NCI-H2227 treated with DMSO at 0.1 percent for 48 hours (cell line): ENCODE results near the gene PKIB.
A peak's percentile ranks its signal among the peaks of the same experiment; 100 is the strongest.
"Not testable (repeated sequence)": the region's sequence is repeated elsewhere in the genome, so short reads cannot be mapped to it uniquely, and the experiment has no call there.

Experiments used
- DNase-seq: peaks from one replicate; lab custom pipeline; 2025; lab: John Stamatoyannopoulos, UW

The PKIB gene

DNA sequence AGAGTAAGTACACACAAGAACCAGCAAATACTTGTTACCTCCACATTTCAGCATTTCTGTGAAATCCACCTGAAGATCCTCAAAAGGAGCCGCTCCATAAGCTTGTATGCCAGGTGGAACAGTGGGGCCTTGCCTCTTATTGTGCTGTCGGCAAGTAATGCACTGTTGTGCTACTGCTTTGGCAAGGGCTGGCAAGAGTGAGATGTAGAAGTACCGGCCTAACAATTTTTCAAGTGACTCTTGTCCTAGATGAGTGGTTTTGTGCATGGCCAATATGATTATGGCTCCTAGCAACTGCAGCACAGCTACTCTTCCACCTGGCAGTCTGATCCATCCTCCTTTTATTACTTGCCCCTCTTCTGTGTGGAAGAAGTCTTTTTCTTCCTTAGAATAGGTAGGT, 134.7 kb downstream of the PKIB start:
- not testable (repeated sequence) for DNase-seq

DNA sequence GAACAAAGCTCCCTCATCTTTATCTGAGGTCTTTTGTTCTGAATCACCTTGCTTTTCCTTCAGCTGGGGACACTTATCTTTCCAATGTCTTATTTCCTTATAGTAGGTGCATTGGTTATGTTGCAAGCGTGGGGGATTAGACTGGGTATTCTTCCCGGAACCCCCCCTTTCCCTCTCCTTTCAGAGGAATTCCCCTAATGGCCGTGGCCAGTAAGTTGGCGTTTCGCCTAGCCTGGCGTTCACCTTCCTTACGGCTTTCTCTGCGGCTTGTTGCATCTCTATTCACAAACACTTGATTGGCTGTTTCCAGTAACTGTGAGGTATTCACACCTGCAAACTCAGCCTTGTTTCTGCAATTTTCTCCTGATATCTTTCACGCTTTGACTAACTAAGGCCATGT, 136.5 kb downstream of the PKIB start:
- DNase-seq, result no peak

DNA sequence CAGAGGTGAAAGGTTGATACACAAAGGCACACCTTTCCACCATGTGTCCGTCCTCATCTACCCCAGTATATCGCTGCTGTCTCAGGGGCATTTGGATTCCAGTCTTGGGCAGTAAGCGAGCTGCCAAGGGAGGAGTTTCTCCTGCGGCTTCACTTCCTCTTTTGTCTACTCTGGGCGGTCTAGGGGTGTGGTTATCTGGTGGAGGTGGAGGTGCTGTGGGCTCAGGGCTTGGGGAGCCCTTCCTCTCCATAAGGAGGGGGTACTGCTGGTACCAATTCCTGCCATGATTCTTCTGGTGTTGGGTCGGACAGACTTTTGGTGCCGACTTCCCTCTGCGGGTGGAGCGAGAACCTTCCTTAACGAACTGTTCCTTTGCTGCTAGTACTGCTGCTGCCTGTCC, 137.4 kb downstream of the PKIB start:
- no peak for DNase-seq

DNA sequence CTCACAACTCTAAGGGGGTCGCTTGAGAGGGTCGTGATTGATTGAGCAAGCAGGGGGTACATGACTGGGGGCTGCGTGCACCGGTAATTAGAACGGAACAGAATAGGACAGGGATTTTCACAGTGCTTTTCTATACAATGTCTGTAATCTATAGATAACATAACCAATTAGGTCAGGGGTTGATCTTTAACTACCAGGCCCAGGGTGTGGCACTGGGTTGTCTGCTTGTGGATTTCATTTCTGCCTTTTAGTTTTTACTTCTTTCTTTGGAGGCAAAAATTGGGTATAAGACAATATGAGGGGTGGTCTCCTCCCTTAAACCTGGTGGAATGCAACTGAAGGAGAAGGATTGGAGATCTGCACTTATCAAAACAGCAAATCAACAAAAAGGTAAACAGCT, 138.7 kb downstream of the PKIB start:
- DNase-seq, result not testable (repeated sequence)

DNA sequence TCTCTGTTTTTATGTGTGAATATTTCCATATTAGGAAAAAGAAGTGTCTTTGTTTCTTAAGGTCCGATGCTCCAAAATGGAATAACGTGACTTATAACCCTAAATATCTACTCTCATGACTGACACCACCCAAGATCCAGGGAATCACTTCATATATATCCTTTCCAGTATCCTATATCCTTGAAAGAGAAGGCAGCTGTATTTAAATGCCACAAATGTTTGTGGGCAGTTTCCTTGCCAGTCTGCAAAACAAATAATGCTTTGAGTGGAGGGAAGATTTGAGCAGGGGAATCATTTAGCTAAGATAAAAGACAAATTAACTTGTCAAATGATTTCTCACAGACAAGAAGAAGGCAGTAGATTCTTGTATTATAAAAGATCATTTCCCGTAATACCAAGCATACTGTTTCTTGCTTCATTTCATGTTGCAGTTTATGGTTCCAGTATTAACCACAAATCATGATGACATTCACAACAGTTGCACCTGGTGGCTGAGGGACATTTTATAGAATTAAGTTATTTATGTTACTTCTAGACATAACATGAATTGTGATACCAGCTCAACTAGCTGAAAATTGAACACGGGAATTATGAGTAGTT, 139.3 kb downstream of the PKIB start:
- DNase-seq, result no peak

DNA sequence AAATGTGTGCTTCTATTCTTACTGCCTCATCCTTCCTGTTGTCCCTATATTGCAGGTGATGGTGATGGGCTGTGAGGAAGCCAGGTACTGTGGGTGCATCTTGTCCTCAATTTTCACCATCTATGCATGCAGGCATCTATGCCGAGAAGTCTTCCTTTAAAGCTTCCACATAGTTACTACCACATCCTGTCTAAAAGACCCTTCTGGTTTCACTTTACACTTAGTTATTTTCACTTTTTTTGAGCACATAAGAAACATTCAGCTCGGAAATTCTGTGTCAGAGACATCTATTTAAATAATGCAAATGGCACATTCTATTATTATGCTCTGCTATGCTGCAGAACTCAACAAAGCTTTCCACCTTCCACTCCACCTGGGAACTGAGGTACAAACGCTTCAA, 141.1 kb downstream of the PKIB start:
- DNase-seq, result no peak

DNA sequence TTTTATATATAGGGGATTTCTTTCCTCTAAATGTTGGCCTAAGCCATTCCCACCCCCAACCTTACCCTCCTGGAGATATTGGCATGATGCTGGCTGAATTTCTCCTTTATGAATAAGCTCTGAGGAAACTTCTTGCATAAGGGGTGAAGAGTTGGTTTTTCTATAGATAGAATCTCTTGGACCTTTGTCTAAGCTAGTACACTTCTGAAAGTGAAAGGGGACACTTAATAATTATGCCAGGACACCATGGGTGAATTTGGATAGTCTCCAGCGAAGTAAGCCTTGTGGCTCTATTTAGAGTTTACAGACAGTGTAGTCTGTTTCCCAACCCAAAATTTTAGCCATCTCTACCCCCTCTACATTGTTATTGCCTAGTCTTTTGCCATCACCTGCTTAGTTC, 142.3 kb downstream of the PKIB start:
- DNase-seq, result no peak

DNA sequence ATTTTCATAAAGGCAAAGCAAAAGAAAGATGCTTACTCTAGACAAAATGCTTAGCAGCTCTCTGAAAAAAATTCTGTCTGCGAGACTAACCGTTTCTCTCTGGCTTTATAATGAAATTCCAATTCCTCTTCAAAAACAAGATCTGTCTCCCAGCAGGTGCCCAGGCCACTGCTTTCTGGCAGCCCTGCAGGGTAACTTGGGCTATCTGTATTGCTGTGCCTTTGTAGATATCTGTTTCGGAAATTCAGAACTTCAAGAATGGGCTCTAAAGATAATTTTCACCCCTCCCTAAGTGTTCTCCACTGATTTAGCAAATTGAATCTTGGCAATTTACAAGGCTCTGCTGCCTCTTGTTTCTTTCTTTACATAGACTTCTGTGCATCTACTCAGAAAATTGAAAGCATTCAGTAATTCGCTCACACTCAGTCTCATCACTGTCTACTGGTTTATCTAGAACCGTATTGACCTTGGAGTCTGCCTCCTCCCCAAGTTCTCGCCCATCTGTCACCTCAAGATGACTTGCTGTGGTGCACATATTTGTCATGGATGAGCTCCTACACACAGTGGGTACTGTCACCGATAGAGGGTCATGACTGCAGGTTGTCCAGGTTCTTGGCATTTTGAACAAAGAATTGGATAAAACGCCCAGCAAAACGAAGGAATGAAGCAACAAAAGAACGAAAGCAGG, 142.9 kb downstream of the PKIB start:
- DNase-seq, result no peak

DNA sequence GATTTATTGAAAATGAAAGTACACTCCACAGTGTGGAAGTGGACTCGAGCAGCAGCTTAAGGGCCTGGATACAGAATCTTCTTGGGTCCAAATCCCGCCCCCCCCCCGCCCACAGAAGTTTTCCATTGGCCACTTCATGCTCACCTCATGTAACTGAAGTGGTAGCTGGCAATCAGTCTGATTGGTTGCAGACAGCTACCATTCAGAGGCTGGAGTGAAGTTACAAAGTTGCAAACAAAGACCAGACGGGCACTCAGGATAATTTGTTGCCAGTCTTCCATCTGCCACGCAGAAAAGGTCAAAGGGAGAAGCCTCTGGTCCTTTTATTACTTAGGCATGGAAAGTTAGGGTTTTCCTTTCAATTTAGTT, 143.5 kb downstream of the PKIB start:
- no peak for DNase-seq

DNA sequence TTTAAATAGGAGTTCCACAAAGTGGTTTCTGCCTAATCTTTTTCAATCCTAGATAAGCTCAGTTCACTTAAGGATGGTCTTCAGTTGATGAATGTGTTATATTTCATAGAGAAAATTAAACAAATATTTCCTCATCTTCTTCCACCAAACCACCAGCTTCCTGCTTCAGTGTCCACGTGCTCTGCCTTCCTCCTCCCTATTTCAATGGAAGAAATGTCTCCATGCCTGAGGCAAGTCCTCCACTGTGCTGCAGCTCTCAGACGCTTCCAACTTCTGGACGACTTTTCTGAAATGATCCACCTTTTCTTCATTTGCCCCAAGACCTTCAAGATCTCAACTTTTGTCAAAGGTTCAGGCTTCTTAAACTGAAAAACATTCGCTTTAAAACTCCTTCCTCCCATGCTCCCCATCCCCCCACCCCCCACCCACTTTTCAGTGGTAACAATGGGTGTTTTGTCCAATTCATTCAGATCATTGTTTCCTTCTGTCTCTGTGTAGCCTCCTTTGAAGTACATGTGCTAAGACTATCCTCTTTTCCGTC, 144.1 kb downstream of the PKIB start:
- DNase-seq, result no peak

DNA sequence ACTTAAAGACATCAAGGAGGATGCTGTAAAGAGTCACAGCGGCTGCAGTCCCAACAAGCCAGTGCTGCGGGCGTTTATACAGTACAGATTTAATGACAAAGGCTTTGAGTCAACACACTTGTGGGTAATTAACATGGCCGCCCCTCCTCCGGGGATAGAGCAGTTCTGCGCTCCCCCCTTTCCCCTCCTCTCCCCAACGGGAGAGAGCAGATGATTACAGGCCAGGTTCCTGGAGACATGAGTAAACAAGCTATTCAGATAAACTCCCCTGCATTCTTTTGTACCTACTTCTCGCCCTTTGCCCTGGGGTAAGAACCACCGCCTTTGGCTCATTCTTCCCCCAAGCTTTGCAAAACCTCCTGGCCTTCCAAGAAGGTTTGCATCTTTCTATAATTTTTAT, 145.7 kb downstream of the PKIB start:
- peak; percentile 27 for DNase-seq

DNA sequence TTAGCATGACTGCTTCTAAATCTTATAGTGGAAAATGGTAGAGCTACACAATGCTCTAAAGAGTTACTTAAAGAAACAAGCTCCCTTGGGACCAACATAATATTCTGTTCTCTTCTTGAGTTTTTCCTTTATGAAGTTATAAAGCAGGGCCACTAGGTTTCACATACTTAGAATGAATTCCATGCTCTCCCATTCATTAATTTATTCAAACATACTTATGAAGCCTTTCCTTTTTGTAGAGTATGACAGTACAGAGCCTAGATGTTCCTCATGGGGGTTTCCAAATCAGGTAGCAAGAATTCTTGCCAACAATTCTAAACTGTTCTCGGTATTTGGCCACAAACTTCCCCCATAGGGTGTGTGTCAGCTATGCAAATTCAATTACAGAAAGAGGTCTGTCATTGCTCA, 148.7 kb downstream of the PKIB start:
- DNase-seq, result no peak

DNA sequence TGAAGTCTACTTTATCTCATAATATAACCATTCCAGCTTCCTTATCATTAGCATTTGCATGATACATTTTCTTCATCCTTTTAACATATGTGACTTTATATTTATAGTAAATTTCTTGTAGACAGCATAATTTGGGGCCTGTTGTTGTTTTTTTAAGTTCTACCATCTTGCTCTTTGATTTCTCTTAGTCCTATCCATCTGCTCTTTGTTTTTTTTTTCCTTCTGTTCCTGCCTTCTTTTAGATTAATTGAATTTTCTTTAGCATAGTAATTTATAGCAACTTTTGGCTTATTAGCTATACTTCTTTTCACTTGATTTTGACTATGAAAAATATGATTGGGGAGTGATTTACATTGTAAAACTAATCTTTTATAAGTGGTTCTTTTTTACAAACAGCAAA, 150.1 kb downstream of the PKIB start:
- no peak for DNase-seq

DNA sequence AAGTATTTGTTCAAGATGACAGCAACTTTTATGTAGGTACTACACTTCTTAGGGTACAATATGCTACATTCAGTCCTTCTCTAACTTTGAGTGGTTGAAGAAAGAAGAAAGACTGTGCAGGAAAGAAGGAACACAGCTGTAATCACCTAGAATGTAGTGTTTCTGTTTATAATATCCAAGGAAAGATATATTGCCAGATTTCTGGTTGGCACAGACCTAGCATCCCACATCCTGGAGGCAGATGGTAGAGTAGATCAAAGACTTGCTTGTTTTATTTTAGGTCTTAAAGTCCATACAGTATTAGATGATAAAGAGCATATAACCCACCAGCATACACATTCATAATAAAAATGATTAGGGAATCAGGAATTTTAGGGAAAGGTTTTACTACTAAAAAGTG, 156.1 kb downstream of the PKIB start:
- no peak for DNase-seq

DNA sequence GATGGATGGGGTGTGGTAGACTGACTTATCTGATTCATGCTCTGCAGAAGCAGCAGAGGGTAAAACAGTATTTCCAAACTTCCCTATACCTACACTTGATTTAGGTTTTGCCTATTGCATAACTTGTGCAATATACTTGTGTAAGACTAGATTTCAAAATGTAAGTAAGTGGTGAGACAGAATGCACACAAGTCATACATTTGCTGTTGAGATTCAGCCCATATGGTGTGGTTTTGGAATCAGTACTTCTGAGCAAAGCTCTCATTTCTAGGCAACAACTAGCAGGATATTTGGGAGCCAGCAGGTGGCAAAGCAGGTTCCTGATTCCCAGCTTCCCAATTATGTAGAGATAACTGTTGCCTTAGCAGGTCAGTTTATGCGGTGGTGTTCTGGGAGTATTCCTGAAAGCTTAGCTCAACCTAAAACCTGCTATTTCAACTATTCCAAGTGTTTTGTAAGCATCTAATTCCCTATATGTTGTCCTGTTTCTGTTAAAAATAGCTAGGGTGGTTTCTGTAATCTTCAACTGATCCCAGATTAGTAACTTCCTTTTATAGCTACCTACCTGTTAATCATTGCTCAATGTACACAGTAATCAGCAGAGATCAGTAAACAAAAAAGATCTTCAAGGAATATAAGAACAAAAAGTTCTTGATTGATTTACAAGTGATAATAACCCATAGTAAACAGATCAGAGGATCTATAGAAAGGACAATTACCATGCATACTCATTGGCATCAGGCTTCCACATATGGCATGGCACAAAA, 160.8 kb downstream of the PKIB start:
- no peak for DNase-seq

DNA sequence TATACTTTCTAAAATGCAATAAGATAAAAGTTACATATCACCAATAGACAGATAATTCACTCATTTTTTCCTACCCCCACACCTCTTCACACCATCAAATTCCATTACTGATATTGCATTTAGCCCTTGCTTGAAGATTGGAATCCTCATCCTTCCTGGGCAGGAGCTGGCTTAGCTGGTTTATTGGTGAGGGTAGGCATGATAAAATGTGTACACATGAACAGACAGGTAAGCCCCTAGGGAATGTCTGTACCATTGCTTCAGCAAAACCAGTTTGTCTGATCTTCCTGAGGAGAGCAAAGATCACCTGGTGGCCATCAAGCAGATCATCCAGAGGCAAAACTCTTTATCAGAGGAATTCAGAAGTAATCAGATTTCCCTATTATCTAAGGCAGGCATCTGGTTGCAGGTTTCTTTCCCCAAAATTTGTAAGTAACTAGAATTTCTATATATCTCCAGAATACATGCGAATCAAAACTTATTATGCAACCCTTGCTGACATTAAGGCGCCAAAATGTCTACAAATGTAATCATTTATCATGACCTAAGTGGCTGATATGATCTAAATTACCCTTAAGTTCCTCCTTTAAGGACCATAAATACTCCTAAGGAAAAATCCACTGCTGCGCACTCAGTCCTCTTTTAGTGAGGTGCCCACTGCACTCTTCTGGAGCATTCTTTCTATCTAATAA, 162.7 kb downstream of the PKIB start:
- no peak for DNase-seq
